Measurements from ENCODE around the gene TOMM22.
A peak's percentile ranks its signal among the peaks of the same experiment; 100 is the strongest.

DNA sequence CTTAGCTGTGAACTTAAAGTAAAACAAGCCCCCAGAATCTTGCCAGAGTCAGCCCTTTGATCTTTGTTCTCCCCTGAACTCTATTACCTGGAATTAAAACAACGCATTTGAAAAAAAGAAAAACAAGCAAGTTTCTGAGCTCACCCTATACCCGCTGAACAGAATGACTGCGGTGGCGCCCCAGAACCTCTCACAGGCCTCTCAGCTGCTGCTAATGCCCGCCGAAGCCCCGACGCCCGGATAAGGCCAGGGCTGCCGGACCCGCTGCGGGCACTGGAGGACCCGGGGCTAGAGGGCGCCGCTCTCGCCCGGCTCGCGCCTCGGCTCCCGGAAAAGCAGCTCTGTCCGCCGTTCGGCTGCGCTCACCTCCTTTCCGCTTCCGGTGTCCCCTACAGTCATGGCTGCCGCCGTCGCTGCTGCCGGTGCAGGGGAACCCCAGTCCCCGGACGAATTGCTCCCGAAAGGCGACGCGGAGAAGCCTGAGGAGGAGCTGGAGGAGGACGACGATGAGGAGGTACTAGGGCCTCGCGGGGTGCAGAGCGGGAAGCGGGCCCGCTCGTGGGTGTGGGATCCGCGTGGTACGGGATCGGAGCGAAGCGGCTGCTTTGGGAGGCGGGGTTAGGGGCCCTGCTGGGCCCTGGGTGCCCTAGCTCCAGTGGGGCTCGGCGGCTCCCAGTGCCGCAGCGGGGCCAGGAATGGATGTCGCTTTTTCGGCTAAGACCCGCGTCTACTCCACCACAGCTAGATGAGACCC, at the start of gene TOMM22:
- TF ChIP-seq, protein P1, sequence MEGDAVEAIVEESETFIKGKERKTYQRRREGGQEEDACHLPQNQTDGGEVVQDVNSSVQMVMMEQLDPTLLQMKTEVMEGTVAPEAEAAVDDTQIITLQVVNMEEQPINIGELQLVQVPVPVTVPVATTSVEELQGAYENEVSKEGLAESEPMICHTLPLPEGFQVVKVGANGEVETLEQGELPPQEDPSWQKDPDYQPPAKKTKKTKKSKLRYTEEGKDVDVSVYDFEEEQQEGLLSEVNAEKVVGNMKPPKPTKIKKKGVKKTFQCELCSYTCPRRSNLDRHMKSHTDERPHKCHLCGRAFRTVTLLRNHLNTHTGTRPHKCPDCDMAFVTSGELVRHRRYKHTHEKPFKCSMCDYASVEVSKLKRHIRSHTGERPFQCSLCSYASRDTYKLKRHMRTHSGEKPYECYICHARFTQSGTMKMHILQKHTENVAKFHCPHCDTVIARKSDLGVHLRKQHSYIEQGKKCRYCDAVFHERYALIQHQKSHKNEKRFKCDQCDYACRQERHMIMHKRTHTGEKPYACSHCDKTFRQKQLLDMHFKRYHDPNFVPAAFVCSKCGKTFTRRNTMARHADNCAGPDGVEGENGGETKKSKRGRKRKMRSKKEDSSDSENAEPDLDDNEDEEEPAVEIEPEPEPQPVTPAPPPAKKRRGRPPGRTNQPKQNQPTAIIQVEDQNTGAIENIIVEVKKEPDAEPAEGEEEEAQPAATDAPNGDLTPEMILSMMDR (IDR thresholded peaks at IDR 0.05): peak; percentile 54 to 73 (median 64)
- TF ChIP-seq POLR2A (IDR thresholded peaks at IDR 0.05): no peak
